Adrenal gland (tissue), 12 donors: ENCODE results near the gene NUCB1. TPM values are rescaled to one million over a fixed set of nuclear protein-coding genes. Genes with fewer than 3 reads are reported as not detected.
A peak's percentile ranks its signal among the peaks of the same experiment; 100 is the strongest.

Experiments
- DNase-seq, 7 donors: peaks; one replicate each; pipeline ENCODE4 v3.0.0-alpha.2; 2019 to 2020
- H3K27ac ChIP-seq, 5 donors: fragments of 200-600 bp; sonication (generic) in 4 of 5; 1 replicate in 3 of 5; 2 replicates in 2 of 5; pipeline versions ENCODE4 v1.5.1 to v1.8.0; 2016 to 2020; ENCODE audit warnings: mild to moderate bottlenecking in 1 of 5
- H3K27me3 ChIP-seq: fragments of 200-600 bp; 2 replicates; pipeline ENCODE4 v1.8.0; 2021
- H3K36me3 ChIP-seq, 2 donors: fragments of 200-600 bp; replicated peaks in 1 of 2; 1 replicate in 1 of 2; 2 replicates in 1 of 2; pipeline versions ENCODE4 v1.5.1 to v1.8.0; 2018 to 2022
- H3K4me1 ChIP-seq, 2 donors: fragments of 200-600 bp; replicated peaks in 1 of 2; 1 replicate in 1 of 2; 2 replicates in 1 of 2; pipeline versions ENCODE4 v1.5.1 to v1.8.0; 2018 to 2021
- H3K4me3 ChIP-seq, 4 donors: fragments of 200-600 bp; sonication (generic) in 3 of 4; one replicate each; pipeline ENCODE4 v1.5.1; 2016 to 2018
- H3K9me3 ChIP-seq, 3 donors: fragments of 200-600 bp; sonication (generic) in 1 of 3; replicated peaks in 1 of 3; 1 replicate in 2 of 3; 2 replicates in 1 of 3; pipeline versions ENCODE4 v1.5.1 to v1.8.0; 2016 to 2021
- POLR2A ChIP-seq, 2 donors: fragments of 450-650 bp; IDR thresholded peaks; one replicate each; pipeline ENCODE4 v1.6.1; 2017; ENCODE audit warnings: antibody characterized with exemption in 2 of 2, mild to moderate bottlenecking in 2 of 2, moderate library complexity in 1 of 2
- WGBS, 4 donors: extraction: QIAGEN DNeasy Blood & Tissue Kit in 2 of 4; methylation state at CpG; one replicate each; pipeline versions ENCODE4 v1.1.5 to v1.1.7; 2013 to 2017; 5-methylcytosine and 5-hydroxymethylcytosine counted together
- intact Hi-C, 2 donors: fragments of 100-400 bp; cut with DNase I; formaldehyde crosslinking; loops; one replicate each; pipeline versions ENCODE4 v1.14.1 to v1.15.0; 2022 to 2023
- polyA plus RNA-seq, 3 donors: library from polyadenylated mRNA; stranded (reverse); fragments of 200-250 nt in 2 of 3; fragments of 350-450 nt in 1 of 3; fragmentation: Illumina TruSeq in 1 of 3; extraction: RNeasy Lipid Tissue Mini Kit (QIAGEN cat#74804) in 1 of 3; gene quantifications; one replicate each; pipeline ENCODE4 v1.2.3, GENCODE V29; 2013 to 2014
- total RNA-seq, 9 donors: library from RNA; depleted of rRNA in 4 of 9; stranded (reverse); fragments of >200 nt in 4 of 9; fragments of 120-200 nt in 1 of 9; fragmentation: NEBNext Ultra II Directional in 1 of 9; extraction: Animal tissue kit (Norgen Biotek cat#: 25700) in 1 of 9; gene quantifications; one replicate each; pipeline versions ENCODE4 v1.1.0 to v1.2.4, GENCODE V29; 2013 to 2023
- TF ChIP-seq, protein P1 (sequence below), 6 experiments: fragments of 450-650 bp in 4 of 6; fragments of 200-600 bp in 2 of 6; sonication (generic) in 1 of 6; IDR thresholded peaks; 1 replicate in 5 of 6; 2 replicates in 1 of 6; pipeline versions ENCODE4 v1.5.1 to v1.8.0; 2016 to 2021; ENCODE audit warnings: antibody characterized with exemption in 6 of 6, mild to moderate bottlenecking in 2 of 6, moderate library complexity in 1 of 6
- donor health status: healthy with polysubstance abuse.
- donor health status: Bipolar disorder and iron deficiency.
- donor health status: DM: yes; HTN: yes; CAD: no.
- donor health status: DM: no; HTN: no; CAD: no.
- donor health status: DM: no; HTN: no; CAD: no.
- donor health status: DM: yes; HTN: yes; CAD: no.

NUCB1 gene
- total and polyA plus RNA-seq, 12 donors, result 98.8 to 581 (median 249) TPM

DNA sequence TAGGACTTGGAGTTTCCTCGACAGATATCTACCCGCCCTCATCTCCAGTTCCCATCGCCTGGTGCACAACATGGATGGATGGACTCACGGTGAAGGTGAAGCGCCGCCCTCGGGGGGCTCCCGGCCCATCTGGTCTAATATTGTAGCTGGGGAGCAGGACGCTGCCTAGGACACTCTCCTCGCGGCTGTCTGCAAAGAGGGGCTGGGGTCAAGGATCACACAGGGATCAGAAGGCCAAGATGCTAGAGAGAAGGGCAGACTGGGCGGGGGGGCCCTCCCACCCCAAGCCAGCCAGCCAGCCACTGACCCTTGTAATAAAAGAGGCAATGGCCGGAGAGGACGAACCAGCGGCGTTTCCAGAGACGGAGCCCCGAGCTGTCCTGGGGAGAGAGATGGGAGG is 38.8 kb upstream of the NUCB1 start:
- WGBS, 4 donors, result 84 to 90% (median 87%) methylated on average over 16 to 18 of the region's 18 CpGs
- Histone ChIP-seq H3K4me3 (no peak overlapping the region), H3K9me3 (no peaks in the 10 kb centered on the region), H3K27me3 (no peaks in the 10 kb centered on the region), H3K4me1 (peaks cover 0 to 2% of the 10 kb centered on the region in 2 donors), H3K36me3 (no peaks in the 10 kb centered on the region), H3K27ac (no peak overlapping the region)
- intact Hi-C loops, result no loop called here
- no peak for TF ChIP-seq POLR2A (IDR thresholded peaks at IDR 0.05)
- TF ChIP-seq, protein P1, sequence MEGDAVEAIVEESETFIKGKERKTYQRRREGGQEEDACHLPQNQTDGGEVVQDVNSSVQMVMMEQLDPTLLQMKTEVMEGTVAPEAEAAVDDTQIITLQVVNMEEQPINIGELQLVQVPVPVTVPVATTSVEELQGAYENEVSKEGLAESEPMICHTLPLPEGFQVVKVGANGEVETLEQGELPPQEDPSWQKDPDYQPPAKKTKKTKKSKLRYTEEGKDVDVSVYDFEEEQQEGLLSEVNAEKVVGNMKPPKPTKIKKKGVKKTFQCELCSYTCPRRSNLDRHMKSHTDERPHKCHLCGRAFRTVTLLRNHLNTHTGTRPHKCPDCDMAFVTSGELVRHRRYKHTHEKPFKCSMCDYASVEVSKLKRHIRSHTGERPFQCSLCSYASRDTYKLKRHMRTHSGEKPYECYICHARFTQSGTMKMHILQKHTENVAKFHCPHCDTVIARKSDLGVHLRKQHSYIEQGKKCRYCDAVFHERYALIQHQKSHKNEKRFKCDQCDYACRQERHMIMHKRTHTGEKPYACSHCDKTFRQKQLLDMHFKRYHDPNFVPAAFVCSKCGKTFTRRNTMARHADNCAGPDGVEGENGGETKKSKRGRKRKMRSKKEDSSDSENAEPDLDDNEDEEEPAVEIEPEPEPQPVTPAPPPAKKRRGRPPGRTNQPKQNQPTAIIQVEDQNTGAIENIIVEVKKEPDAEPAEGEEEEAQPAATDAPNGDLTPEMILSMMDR (IDR thresholded peaks at IDR 0.05), result no peak
- DNase-seq, result no peak

DNA sequence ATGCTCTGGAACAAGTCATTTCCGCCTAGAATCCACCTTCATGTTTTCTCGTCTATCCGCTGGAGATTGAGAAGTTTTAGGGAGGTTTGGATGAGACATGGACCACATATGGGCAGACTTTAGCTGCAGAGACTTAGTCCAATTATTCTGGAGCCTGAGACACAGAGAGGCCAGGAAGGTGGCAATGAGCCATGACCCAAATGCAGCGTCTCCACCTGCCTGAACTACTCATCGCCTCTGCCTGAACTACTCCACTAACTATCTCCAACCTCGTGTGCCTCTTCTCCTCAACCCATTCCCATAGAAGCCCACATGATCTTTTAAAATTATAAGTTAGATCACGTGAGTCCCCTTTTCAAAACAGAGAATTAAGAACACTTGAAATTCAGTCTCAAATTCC is 37.3 kb upstream of the NUCB1 start:
- intact Hi-C loops, result no loop called here
- Histone ChIP-seq H3K27ac (no peak overlapping the region), H3K36me3 (no peaks in the 10 kb centered on the region), H3K27me3 (no peaks in the 10 kb centered on the region), H3K9me3 (no peaks in the 10 kb centered on the region), H3K4me1 (peaks cover 0 to 9% of the 10 kb centered on the region in 2 donors), H3K4me3 (no peak overlapping the region)
- TF ChIP-seq POLR2A (IDR thresholded peaks at IDR 0.05), result no peak
- TF ChIP-seq, protein P1 (IDR thresholded peaks at IDR 0.05), result no peak
- DNase-seq, result no peak
- 70 to 78% (median 73%) methylated on average over 7 of the region's 7 CpGs for whole genome bisulfite sequencing, 4 donors

DNA sequence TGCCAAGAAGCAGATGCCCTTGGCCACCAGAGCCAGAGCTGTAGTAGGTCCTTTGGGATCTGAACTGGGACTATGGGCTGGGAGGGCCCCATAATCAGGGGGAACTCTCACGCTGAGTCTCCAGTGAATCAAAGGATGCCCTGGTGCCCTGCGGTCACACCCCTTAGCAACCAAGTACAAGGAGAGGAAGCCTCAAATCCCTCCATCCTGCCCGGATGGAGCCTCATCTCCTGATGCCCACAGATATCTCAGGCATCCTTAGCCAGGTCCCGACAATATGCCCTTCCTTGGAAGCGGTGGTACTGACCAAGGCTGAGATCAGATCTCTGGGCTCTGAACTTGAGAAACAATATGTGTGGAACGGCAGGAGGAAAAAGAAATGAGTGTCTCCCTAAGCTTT is 33.4 kb upstream of the NUCB1 start:
- Histone ChIP-seq H3K27ac (peak overlapping the region in 1 of 5 donors; percentile 85), H3K9me3 (no peaks in the 10 kb centered on the region), H3K36me3 (no peaks in the 10 kb centered on the region), H3K4me3 (peak overlapping the region in 1 of 4 donors; percentile 53), H3K27me3 (no peaks in the 10 kb centered on the region), H3K4me1 (peaks cover 0 to 18% of the 10 kb centered on the region in 2 donors)
- TF ChIP-seq POLR2A (IDR thresholded peaks at IDR 0.05), result no peak
- TF ChIP-seq, protein P1 (IDR thresholded peaks at IDR 0.05), result no peak
- intact Hi-C loops, result no loop called here
- no peak for DNase-seq
- 68 to 72% (median 69%) methylated on average over 6 of the region's 6 CpGs for WGBS, 4 donors

DNA sequence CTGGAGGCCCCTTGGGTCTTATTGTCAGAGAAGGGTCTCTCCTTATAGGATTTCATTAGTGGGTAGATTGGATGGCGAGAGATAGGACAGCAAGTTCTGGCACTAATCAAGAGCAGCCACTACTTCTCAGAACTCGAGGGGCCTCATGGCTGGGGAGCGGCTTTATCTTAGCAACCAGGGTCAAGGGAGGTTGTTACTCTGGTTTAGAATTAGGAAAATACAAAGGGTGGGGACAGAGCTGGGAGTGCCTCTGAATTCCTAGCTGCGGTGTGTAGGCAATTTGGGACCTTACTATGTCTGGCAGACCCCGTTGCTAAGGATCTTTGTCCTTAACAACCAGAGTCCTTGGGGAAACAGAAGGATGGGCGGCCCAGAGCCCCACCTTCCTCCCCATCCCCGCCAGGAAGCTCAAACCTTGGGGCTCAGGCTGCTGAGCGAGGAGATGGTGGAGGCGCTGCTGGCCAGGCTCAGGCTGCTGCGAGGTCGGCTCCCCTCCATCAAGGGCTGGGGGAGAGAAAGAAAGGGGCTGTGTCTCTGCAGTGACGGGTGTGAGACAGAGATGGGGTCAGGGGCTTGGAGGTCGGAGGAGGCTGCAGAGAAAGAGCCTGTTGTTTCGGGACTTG is 32.9 kb upstream of the NUCB1 start:
- Histone ChIP-seq H3K36me3 (no peaks in the 10 kb centered on the region), H3K4me3 (peak overlapping the region in 1 of 4 donors; percentile 53), H3K27me3 (no peaks in the 10 kb centered on the region), H3K9me3 (no peaks in the 10 kb centered on the region), H3K27ac (peak overlapping the region in 2 of 5 donors; percentile 85), H3K4me1 (peaks cover 0 to 18% of the 10 kb centered on the region in 2 donors)
- TF ChIP-seq, protein P1 (IDR thresholded peaks at IDR 0.05), result no peak
- no peak for TF ChIP-seq POLR2A (IDR thresholded peaks at IDR 0.05)
- DNase-seq, result no peak
- intact Hi-C loops, result no loop called here
- 47 to 67% (median 60%) methylated on average over 13 to 14 of the region's 14 CpGs for WGBS, 4 donors
